GM13976 (cell line): ENCODE measurements around the gene ACBD4.

Experiments
- DNase-seq: peaks from one replicate; pipeline ENCODE4 v3.0.0; 2012; ENCODE audit warnings: low spot score
- in situ Hi-C: fragments of 300-500 bp; cut with MboI; formaldehyde crosslinking; loops from one replicate; pipeline ENCODE4 v1.12.0; 2022; ENCODE audit warnings: low sequenced_read_pairs, mixed read lengths, inconsistent platforms; ENCODE audit not compliant: unreplicated experiment
- TF ChIP-seq, protein P1 (sequence below): IDR thresholded peaks from 2 replicates; pipeline ENCODE4 v1.5.1; 2012; ENCODE audit warnings: borderline replicate concordance, mild to moderate bottlenecking; ENCODE audit not compliant: insufficient read depth; ENCODE audit errors: extremely low read depth, missing control alignments, control extremely low read depth

ACBD4 gene

DNA sequence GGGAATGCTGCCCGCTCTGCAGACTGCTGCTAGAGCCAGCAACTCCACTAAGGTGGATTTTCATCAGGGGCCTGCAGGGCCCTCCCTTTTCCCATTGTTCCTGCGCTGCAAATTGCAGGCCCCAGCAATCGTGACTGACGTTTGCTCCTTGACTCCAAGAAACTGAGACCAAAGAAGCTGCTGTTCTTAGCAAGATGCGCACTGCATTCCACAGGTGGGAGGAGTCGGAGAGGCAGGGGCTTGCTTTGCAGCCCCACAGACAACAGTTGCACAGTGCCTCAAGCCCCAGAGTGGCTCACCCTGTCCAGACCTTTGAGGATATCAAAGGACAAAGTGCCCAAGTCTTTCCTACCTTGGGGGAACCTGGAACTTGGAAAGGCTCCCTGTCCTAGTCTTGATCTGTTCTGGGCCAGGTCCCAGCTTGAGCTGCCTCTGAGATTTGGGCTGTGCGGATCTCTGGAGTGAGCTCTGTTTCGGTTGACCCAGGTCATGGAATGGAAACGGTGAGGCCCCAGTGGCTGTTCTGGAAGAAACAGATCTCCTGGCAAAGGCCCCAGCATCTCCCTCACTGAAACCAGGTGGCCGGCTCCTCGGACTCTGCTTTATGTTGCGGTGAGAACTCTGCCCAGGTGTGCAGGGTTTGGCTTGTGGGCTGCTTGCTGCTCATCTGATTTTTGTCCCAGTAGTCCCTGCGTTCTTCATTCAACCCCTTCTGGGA is 28.0 kb upstream of the ACBD4 start:
- DNase-seq: no peak
- in situ Hi-C loops: loop anchor here (10.0 kb wide), 1 partner anchor 193 kb away; the partner anchor contains the start of gene GFAP
- TF ChIP-seq, protein P1, sequence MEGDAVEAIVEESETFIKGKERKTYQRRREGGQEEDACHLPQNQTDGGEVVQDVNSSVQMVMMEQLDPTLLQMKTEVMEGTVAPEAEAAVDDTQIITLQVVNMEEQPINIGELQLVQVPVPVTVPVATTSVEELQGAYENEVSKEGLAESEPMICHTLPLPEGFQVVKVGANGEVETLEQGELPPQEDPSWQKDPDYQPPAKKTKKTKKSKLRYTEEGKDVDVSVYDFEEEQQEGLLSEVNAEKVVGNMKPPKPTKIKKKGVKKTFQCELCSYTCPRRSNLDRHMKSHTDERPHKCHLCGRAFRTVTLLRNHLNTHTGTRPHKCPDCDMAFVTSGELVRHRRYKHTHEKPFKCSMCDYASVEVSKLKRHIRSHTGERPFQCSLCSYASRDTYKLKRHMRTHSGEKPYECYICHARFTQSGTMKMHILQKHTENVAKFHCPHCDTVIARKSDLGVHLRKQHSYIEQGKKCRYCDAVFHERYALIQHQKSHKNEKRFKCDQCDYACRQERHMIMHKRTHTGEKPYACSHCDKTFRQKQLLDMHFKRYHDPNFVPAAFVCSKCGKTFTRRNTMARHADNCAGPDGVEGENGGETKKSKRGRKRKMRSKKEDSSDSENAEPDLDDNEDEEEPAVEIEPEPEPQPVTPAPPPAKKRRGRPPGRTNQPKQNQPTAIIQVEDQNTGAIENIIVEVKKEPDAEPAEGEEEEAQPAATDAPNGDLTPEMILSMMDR: no peak

GRCh38 chr17:45108051-45108450 is 27.4 kb upstream of the ACBD4 start:
- no peak for DNase-seq
- in situ Hi-C loops: loop anchor here (10.0 kb wide), 1 partner anchor 193 kb away; the partner anchor contains the start of gene GFAP
- TF ChIP-seq, protein P1: no peak

DNA sequence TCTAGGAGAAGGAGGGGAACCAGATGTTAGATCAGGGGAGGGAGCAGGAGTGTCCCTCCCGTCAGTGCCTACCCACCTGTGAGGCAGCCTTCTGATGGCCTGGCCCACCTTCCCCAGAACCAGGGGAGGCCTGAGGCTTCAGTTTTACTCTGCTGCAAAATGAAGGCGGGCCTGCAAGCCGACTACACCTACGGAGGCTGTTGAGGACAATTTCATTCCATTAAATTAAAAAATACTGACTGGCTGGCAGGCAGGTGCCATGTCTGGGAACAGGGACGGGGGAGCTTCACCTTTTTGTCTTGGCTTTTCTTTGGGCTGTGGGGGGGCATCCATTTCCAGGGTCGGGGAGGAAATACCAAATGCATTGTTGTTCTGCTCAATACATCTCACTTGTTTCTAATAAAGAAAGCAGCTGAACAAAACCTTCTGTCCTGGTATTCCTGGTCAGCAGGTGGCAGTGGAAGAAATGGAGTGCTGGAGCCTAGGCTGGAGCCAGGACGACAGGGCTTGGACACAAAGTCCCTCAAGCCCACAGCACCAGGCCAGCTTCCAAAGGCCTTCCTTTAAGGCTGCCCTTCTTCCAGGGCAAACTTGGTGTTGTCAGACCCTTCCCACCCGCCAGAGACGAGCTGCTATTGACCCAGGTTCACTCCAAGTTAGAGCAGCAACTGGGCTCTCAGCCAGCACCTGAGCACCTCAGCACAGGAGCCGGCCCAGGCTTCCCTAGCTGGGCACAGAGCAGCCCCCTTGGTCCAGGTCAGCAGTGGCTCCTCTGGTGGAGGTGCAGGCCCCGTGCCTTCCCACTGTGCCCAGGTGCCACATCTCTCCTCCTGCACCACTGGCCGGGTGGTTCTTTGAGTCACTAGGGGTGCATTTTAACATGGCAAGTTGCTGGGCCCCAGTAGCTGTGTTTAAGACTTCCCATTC is 26.6 kb upstream of the ACBD4 start:
- in situ Hi-C loops: loop anchor here (10.0 kb wide), 1 partner anchor 194 kb away; the partner anchor contains the start of gene GFAP
- DNase-seq: no peak
- TF ChIP-seq, protein P1: no peak

DNA sequence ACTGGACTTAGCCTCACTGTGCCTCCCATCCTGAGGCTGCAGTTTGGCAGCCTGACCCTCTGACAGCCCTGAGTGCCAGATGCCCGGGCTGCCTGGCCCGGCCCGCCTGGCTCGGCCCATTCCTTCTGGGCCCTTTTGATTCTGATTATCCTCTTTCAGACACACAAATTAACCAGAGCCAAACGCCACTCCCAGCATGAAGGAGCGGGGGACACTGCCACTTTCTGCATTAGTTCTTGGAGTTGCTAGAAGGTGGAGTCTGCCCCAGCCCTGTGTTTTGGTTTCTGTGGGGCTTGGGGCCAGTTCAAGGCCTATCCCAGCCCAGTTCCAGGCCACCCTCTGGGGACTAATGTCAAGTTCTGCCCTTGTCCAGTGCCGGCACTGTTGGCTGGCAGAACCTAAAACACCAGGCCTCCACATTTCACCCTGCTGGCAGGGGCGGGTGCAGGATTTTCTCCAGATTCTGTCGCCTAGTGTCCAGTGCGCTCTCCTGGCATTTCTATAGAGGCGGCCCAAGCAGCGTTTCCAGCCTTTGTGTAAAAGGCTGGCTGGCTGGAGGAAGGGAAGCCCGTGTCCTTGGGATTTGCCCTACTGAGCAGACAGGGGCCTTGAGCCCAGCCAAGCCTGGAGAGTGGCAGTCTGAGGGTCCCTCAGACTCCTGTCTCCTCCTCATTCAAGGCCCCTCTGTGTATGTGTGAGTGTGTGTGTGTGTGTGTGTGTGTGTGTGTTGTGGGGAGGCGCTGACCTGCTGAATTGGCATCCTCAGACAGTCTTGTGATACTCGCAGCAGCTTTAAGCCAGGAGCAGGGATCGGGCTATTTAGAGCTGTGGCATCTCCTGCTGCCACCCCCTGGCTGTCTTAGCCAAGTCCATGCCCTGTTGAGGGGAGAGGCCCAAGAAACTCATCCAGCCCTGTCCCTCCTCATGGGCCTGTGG is 24.5 kb upstream of the ACBD4 start:
- no peak for DNase-seq
- TF ChIP-seq, protein P1: no peak
- in situ Hi-C loops: no loop called here

- TF ChIP-seq, protein P1: no peak
- in situ Hi-C loops: no loop called here
- no peak for DNase-seq
These were observed 23.6 kb upstream of the ACBD4 start for GRCh38 chr17:45111850-45112249.
